HG03571 (cell line): Measurements from ENCODE around the gene CFAP97.
"Not testable (repeated sequence)": the region's sequence is repeated elsewhere in the genome, so short reads cannot be mapped to it uniquely, and the experiment has no call there.

Experiments used
- ATAC-seq: cut with Tn5 transposase; IDR thresholded peaks from one replicate; pipeline ENCODE4 v1.9.1; 2021; ENCODE audit not compliant: unreplicated experiment

The CFAP97 gene

GRCh38 chr4:185201977-185202962 lies 1.5 kb downstream of the CFAP97 start:
- ATAC-seq, result no peak

- ATAC-seq, result not testable (repeated sequence)
Measured at GRCh38 chr4:185198189-185198588, 5.6 kb downstream of the CFAP97 start.

- ATAC-seq, result no peak
Measured at GRCh38 chr4:185196437-185196836, 7.4 kb downstream of the CFAP97 start.

GRCh38 chr4:185194924-185195888 lies 8.6 kb downstream of the CFAP97 start:
- no peak for ATAC-seq

- ATAC-seq, result peak; percentile 88
Measured at GRCh38 chr4:185192059-185192458, 11.7 kb downstream of the CFAP97 start.

- no peak for ATAC-seq
Measured at GRCh38 chr4:185190306-185190856, 13.4 kb downstream of the CFAP97 start.

- no peak for ATAC-seq
Measured at GRCh38 chr4:185189606-185190305, 14.0 kb downstream of the CFAP97 start.

GRCh38 chr4:185186769-185187168 lies 17.0 kb downstream of the CFAP97 start:
- no peak for ATAC-seq

- peak; percentile 71 for ATAC-seq
Measured at GRCh38 chr4:185183622-185184281, 20.0 kb downstream of the CFAP97 start.

GRCh38 chr4:185182239-185182638 lies 21.6 kb downstream of the CFAP97 start:
- no peak for ATAC-seq

- ATAC-seq, result no peak
Measured at GRCh38 chr4:185179488-185179887, 24.3 kb downstream of the CFAP97 start.

GRCh38 chr4:185171373-185172071 lies 32.3 kb downstream of the CFAP97 start:
- peak; percentile 89 for ATAC-seq

GRCh38 chr4:185167234-185167633 lies 36.6 kb downstream of the CFAP97 start:
- no peak for ATAC-seq

- peak; percentile 86 for ATAC-seq
Measured at GRCh38 chr4:185165605-185166063, 38.2 kb downstream of the CFAP97 start.

- ATAC-seq, result no peak
Measured at GRCh38 chr4:185151296-185151695, 52.5 kb downstream of the CFAP97 start.

GRCh38 chr4:185149392-185149791 lies 54.4 kb downstream of the CFAP97 start:
- ATAC-seq, result no peak

GRCh38 chr4:185145572-185145971 lies 58.2 kb downstream of the CFAP97 start:
- ATAC-seq, result no peak

- no peak for ATAC-seq
Measured at GRCh38 chr4:185144601-185145240, 59.1 kb downstream of the CFAP97 start.

- ATAC-seq, result peak; percentile 30
Measured at GRCh38 chr4:185143601-185143969, 60.2 kb downstream of the CFAP97 start.
